IPS-15b (cell line): ENCODE measurements around the gene MTNR1A.
A peak's percentile ranks its signal among the peaks of the same experiment; 100 is the strongest.

ENCODE experiments used
- H3K27me3 ChIP-seq: one replicate; pipeline ENCODE4 v1.6.1; 2013; ENCODE audit warnings: low read length; ENCODE audit not compliant: control insufficient read depth, insufficient read depth
- H3K36me3 ChIP-seq: one replicate; pipeline ENCODE4 v1.6.1; 2013; ENCODE audit warnings: low read length; ENCODE audit not compliant: control insufficient read depth, insufficient read depth
- H3K4me1 ChIP-seq: one replicate; pipeline ENCODE4 v1.6.1; 2013; ENCODE audit warnings: mild to moderate bottlenecking, low read length; ENCODE audit not compliant: control insufficient read depth, insufficient read depth
- H3K4me3 ChIP-seq: one replicate; pipeline ENCODE4 v1.5.1; 2013; ENCODE audit warnings: low read depth, low read length
- H3K9ac ChIP-seq: one replicate; pipeline ENCODE4 v1.6.1; 2013; ENCODE audit warnings: low read depth, mild to moderate bottlenecking, low read length
- H3K9me3 ChIP-seq: one replicate; pipeline ENCODE4 v1.6.1; 2013; ENCODE audit warnings: mild to moderate bottlenecking, low read length; ENCODE audit not compliant: control insufficient read depth, insufficient read depth

The MTNR1A gene

GRCh38 chr4:186485561-186486062, 69.8 kb downstream of the MTNR1A start:
- Histone ChIP-seq H3K36me3 (no peaks in the 10 kb centered on the region), H3K4me1 (peaks cover 6% of the 10 kb centered on the region), H3K9ac (no peak overlapping the region), H3K4me3 (peak overlapping the region; percentile 81), H3K27me3 (peaks cover 17% of the 10 kb centered on the region), H3K9me3 (no peaks in the 10 kb centered on the region)

GRCh38 chr4:186485150-186485549, 70.2 kb downstream of the MTNR1A start:
- Histone ChIP-seq H3K4me3 (peak overlapping the region; percentile 81), H3K9ac (no peak overlapping the region), H3K4me1 (peaks cover 6% of the 10 kb centered on the region)

GRCh38 chr4:186483656-186484055, 71.7 kb downstream of the MTNR1A start:
- Histone ChIP-seq H3K4me1 (peaks cover 6% of the 10 kb centered on the region), H3K27me3 (peaks cover 17% of the 10 kb centered on the region), H3K9ac (no peak overlapping the region), H3K9me3 (no peaks in the 10 kb centered on the region), H3K4me3 (no peak overlapping the region), H3K36me3 (no peaks in the 10 kb centered on the region)

More at GRCh38 chr4:186485150-186485549, 70.2 kb downstream of the MTNR1A start:
- H3K9me3 ChIP-seq = no peaks in the 10 kb centered on the region
- H3K27me3 ChIP-seq = peaks cover 17% of the 10 kb centered on the region
- H3K36me3 ChIP-seq = no peaks in the 10 kb centered on the region
